Lung (tissue), 12 donors: ENCODE results near the gene ZNF334. TPM values are rescaled to one million over a fixed set of nuclear protein-coding genes. Genes with fewer than 3 reads are reported as not detected.

Experiments used
- ATAC-seq: fragments of 200-7000 bp; cut with Tn5 transposase; one replicate; pipeline ENCODE4 v1.9.1; 2020; ENCODE audit warnings: moderate number of reproducible peaks; ENCODE audit not compliant: insufficient read depth, low FRiP score
- DNase-seq, 3 donors: peaks; one replicate each; pipeline ENCODE4 v3.0.0-alpha.2; 2013 to 2017
- H3K27ac ChIP-seq, 2 donors: one replicate each; pipeline ENCODE4 v1.5.1; 2013; ENCODE audit warnings: mild to moderate bottlenecking in 2 of 2, moderate library complexity in 2 of 2, control low read depth in 1 of 2, inconsistent platforms in 1 of 2, low read depth in 1 of 2, low read length in 1 of 2
- H3K27me3 ChIP-seq, 3 donors: one replicate each; pipeline ENCODE4 v1.5.1; 2013; ENCODE audit warnings: low read length in 2 of 3; ENCODE audit not compliant: control insufficient read depth in 3 of 3, insufficient read depth in 3 of 3
- H3K36me3 ChIP-seq, 4 donors: one replicate each; pipeline ENCODE4 v1.5.1; 2013; ENCODE audit warnings: low read length in 4 of 4, mild to moderate bottlenecking in 1 of 4, moderate library complexity in 1 of 4; ENCODE audit not compliant: control insufficient read depth in 4 of 4, insufficient read depth in 4 of 4
- H3K4me1 ChIP-seq, 5 donors: one replicate each; pipeline ENCODE4 v1.5.1; 2013; ENCODE audit warnings: low read length in 5 of 5, mild to moderate bottlenecking in 2 of 5, moderate library complexity in 1 of 5; ENCODE audit not compliant: control insufficient read depth in 5 of 5, insufficient read depth in 5 of 5
- H3K4me3 ChIP-seq: one replicate; pipeline ENCODE4 v1.5.1; 2013; ENCODE audit warnings: mild to moderate bottlenecking, control low read depth, moderate library complexity
- H3K9ac ChIP-seq, 2 donors: one replicate each; pipeline ENCODE4 v1.5.1; 2013; ENCODE audit warnings: low read length in 2 of 2, control low read depth in 1 of 2; ENCODE audit not compliant: insufficient read depth in 1 of 2
- H3K9me3 ChIP-seq, 4 donors: one replicate each; pipeline ENCODE4 v1.5.1; 2013; ENCODE audit warnings: low read length in 3 of 4, mild to moderate bottlenecking in 1 of 4, moderate library complexity in 1 of 4; ENCODE audit not compliant: control insufficient read depth in 4 of 4, insufficient read depth in 3 of 4
- CTCF ChIP-seq: IDR thresholded peaks from 2 replicates; pipeline ENCODE4 v1.5.1; 2012; ENCODE audit warnings: mild to moderate bottlenecking; ENCODE audit errors: control extremely low read depth, extremely low read depth
- WGBS, 2 donors: extraction: QIAGEN DNeasy Blood & Tissue Kit; methylation state at CpG; one replicate each; pipeline ENCODE4 v1.1.7; 2013; 5-methylcytosine and 5-hydroxymethylcytosine counted together
- polyA plus RNA-seq, 2 donors: library from polyadenylated mRNA; stranded (reverse); fragments of 200-250 nt; gene quantifications; one replicate each; pipeline ENCODE4 v1.2.1, GENCODE V29; 2013
- total RNA-seq, 2 donors: library from RNA; depleted of rRNA in 1 of 2; stranded (reverse); fragments of >200 nt in 1 of 2; gene quantifications; one replicate each; pipeline ENCODE4 v1.2.1, GENCODE V29; 2014 to 2021
- donor health status: control.
- donor health status: control.
- donor health status: Bipolar disorder and iron deficiency.
- donor health status: healthy.
- donor health status: DM: yes; HTN: yes; CAD: no.

ZNF334 gene
- total and polyA plus RNA-seq, 4 donors = 1.4 to 25.3 (median 5.3) TPM

- ATAC-seq (no peak), DNase-seq (no peak)
- no peaks in the 10 kb centered on the region for H3K27me3 ChIP-seq
- WGBS, 2 donors = 82 to 89% methylated on average over 6 of the region's 6 CpGs
- no peak overlapping the region for H3K9ac ChIP-seq
- H3K27ac ChIP-seq = no peak overlapping the region
- H3K36me3 ChIP-seq = no peaks in the 10 kb centered on the region
- H3K9me3 ChIP-seq = peaks cover 0 to 4% (median 0%) of the 10 kb centered on the region in 4 donors
- no peak overlapping the region for H3K4me3 ChIP-seq
- H3K4me1 ChIP-seq = peaks cover 0 to 4% (median 0%) of the 10 kb centered on the region in 5 donors
- no peak for TF ChIP-seq CTCF
Observed at GRCh38 chr20:46547995-46548394, 34.6 kb upstream of the ZNF334 start.

- DNase-seq (no peak), ATAC-seq (no peak)
- H3K4me3 ChIP-seq = no peak overlapping the region
- H3K9ac ChIP-seq = no peak overlapping the region
- peaks cover 0 to 4% (median 0%) of the 10 kb centered on the region in 5 donors for H3K4me1 ChIP-seq
- H3K27me3 ChIP-seq = peaks cover 0 to 7% (median 5%) of the 10 kb centered on the region in 3 donors
- whole genome bisulfite sequencing, 2 donors = 59 to 64% methylated on average over 6 of the region's 6 CpGs
- TF ChIP-seq CTCF = no peak
- peaks cover 0 to 4% (median 0%) of the 10 kb centered on the region in 4 donors for H3K9me3 ChIP-seq
- no peak overlapping the region for H3K27ac ChIP-seq
- H3K36me3 ChIP-seq = no peaks in the 10 kb centered on the region
Observed at GRCh38 chr20:46546936-46547335, 33.6 kb upstream of the ZNF334 start.

GRCh38 chr20:46546298-46546697 is 32.9 kb upstream of the ZNF334 start:
- peaks cover 0 to 4% (median 0%) of the 10 kb centered on the region in 4 donors for H3K9me3 ChIP-seq

More at GRCh38 chr20:46546298-46546697, 32.9 kb upstream of the ZNF334 start:
- Histone ChIP-seq H3K9ac (no peak overlapping the region), H3K4me3 (no peak overlapping the region), H3K27me3 (peaks cover under 1 to 8% (median 7%) of the 10 kb centered on the region in 3 donors), H3K4me1 (peaks cover 0 to 4% (median 0%) of the 10 kb centered on the region in 5 donors), H3K27ac (no peak overlapping the region), H3K36me3 (no peaks in the 10 kb centered on the region)
- ATAC-seq (no peak), DNase-seq (no peak)
- 87 to 91% methylated on average over 3 of the region's 3 CpGs for WGBS, 2 donors
- no peak for TF ChIP-seq CTCF
